Activated CD4-positive, alpha-beta memory T cell treated with anti-CD3 and anti-CD28 coated beads, Interleukin-2, amount 10 ng/mL, durations not matched to agents 7 days and 5 days (primary cell): Measurements from ENCODE around the gene CSF3. TPM values are rescaled to one million over a fixed set of nuclear protein-coding genes. Genes with fewer than 3 reads are reported as not detected.

ENCODE experiments used
- CTCF ChIA-PET: fragments of 350-600 bp; sonication (Branson Sonifier 250); formaldehyde crosslinking; loops from one replicate; lab custom pipeline; 2021; ENCODE audit warnings: antibody characterized with exemption, inconsistent platforms; lab: Charles Lee
- POLR2A ChIA-PET: fragments of 350-600 bp; sonication (Branson Sonifier 250); formaldehyde crosslinking; loops from one replicate; lab custom pipeline; 2021; ENCODE audit warnings: antibody characterized with exemption; lab: Charles Lee
- DNase-seq: peaks from one replicate; pipeline ENCODE4 v3.0.0-alpha.2; 2020
- H3K27ac Mint-ChIP-seq: one replicate; pipeline ENCODE4 v1.8.0; 2021; ENCODE audit warnings: mild to moderate bottlenecking, mixed read lengths
- H3K27me3 Mint-ChIP-seq: one replicate; pipeline ENCODE4 v1.8.0; 2021; ENCODE audit warnings: mixed read lengths
- H3K36me3 Mint-ChIP-seq: one replicate; pipeline ENCODE4 v1.8.0; 2021; ENCODE audit warnings: low read depth, mixed read lengths
- H3K4me1 Mint-ChIP-seq: one replicate; pipeline ENCODE4 v1.8.0; 2021; ENCODE audit warnings: mixed read lengths
- H3K4me3 Mint-ChIP-seq: one replicate; pipeline ENCODE4 v1.8.0; 2021; ENCODE audit warnings: mild to moderate bottlenecking, mixed read lengths
- H3K9me3 Mint-ChIP-seq: one replicate; pipeline ENCODE4 v1.8.0; 2021; ENCODE audit warnings: mixed read lengths
- total RNA-seq, 2 experiments: library from RNA; stranded (reverse); gene quantifications; one replicate each; pipeline ENCODE4 v1.2.3, GENCODE V29; 2021

CSF3 gene
- not detected for total RNA-seq

- Mint-ChIP-seq H3K36me3 (peaks cover 12% of the 10 kb centered on the region), H3K9me3 (no peaks in the 10 kb centered on the region), H3K27ac (no peak within 1 kb of the TSS), H3K4me1 (peaks cover 7% of the 10 kb centered on the region), H3K4me3 (no peak within 1 kb of the TSS), H3K27me3 (peaks cover 7% of the 10 kb centered on the region)
- no peak for DNase-seq
- ChIA-PET POLR2A (interaction anchor here (0.6 to 1.1 kb wide), 2 partner anchors 11 to 51 kb away, joined by 4 read pairs; no protein-coding TSS in a partner anchor), CTCF (interaction anchor here (0.9 to 7.8 kb wide), 8 partner anchors 10 to 176 kb away, joined by 3 to 88 read pairs (median 7); partner anchors contain the start of gene PSMD3)
These were observed at the start of gene CSF3 for GRCh38 chr17:40015005-40015997. Gene CSF3 (plus strand): TSS chr17:40015440. CDS start chr17:40015475, 35 bp downstream.

- no peaks in the 10 kb centered on the region for H3K9me3 Mint-ChIP-seq
These were observed 48.5 kb upstream of the CSF3 start for GRCh38 chr17:39966771-39967170.

GRCh38 chr17:39968761-39969160 lies 46.5 kb upstream of the CSF3 start:
- Mint-ChIP-seq H3K27me3 (peaks cover 45% of the 10 kb centered on the region), H3K4me1 (peaks cover 18% of the 10 kb centered on the region), H3K4me3 (no peak overlapping the region), H3K27ac (no peak overlapping the region), H3K36me3 (no peaks in the 10 kb centered on the region), H3K9me3 (no peaks in the 10 kb centered on the region)
- ChIA-PET CTCF (interaction anchor here (0.9 to 2.1 kb wide), 3 partner anchors 11 to 347 kb away, joined by 3 to 13 read pairs (median 4); partner anchors contain the start of gene PSMD3), POLR2A (interaction anchor here (1.1 to 2.9 kb wide), 2 partner anchors 11 to 13 kb away, joined by 3 to 11 read pairs; partner anchors contain the start of gene PSMD3)
- DNase-seq, result no peak

More at GRCh38 chr17:39966771-39967170, 48.5 kb upstream of the CSF3 start:
- ChIA-PET CTCF (no interaction called here), POLR2A (interaction anchor here (2.9 kb wide), 1 partner anchor 13 kb away, joined by 11 read pairs; the partner anchor contains the start of gene PSMD3)
- no peak overlapping the region for H3K4me3 Mint-ChIP-seq
- no peak for DNase-seq
- peaks cover 37% of the 10 kb centered on the region for H3K27me3 Mint-ChIP-seq
- peaks cover 27% of the 10 kb centered on the region for H3K4me1 Mint-ChIP-seq
- H3K27ac Mint-ChIP-seq, result peak overlapping the region; percentile 40
- no peaks in the 10 kb centered on the region for H3K36me3 Mint-ChIP-seq

- ChIA-PET POLR2A (interaction anchor here (1.1 to 2.9 kb wide), 2 partner anchors 11 to 12 kb away, joined by 3 to 11 read pairs; partner anchors contain the start of gene PSMD3), CTCF (interaction anchor here (1.5 to 2.1 kb wide), 2 partner anchors 11 to 58 kb away, joined by 4 to 13 read pairs; partner anchors contain the start of gene PSMD3)
- Mint-ChIP-seq H3K9me3 (no peaks in the 10 kb centered on the region), H3K27me3 (peaks cover 47% of the 10 kb centered on the region), H3K4me3 (no peak overlapping the region), H3K36me3 (no peaks in the 10 kb centered on the region), H3K27ac (no peak overlapping the region), H3K4me1 (peaks cover 15% of the 10 kb centered on the region)
- DNase-seq, result no peak
These were observed 45.9 kb upstream of the CSF3 start for GRCh38 chr17:39969375-39969774.

- no peak overlapping the region for H3K4me3 Mint-ChIP-seq
- no peaks in the 10 kb centered on the region for H3K36me3 Mint-ChIP-seq
- ChIA-PET POLR2A (no interaction called here), CTCF (interaction anchor here (0.6 to 1.5 kb wide), 2 partner anchors 10 to 58 kb away, joined by 4 read pairs; partner anchors contain the start of gene PSMD3)
- H3K27ac Mint-ChIP-seq, result no peak overlapping the region
- no peak for DNase-seq
- H3K27me3 Mint-ChIP-seq, result peaks cover 44% of the 10 kb centered on the region
- peaks cover 15% of the 10 kb centered on the region for H3K4me1 Mint-ChIP-seq
- no peaks in the 10 kb centered on the region for H3K9me3 Mint-ChIP-seq
These were observed 45.0 kb upstream of the CSF3 start for GRCh38 chr17:39970157-39970692.

- peaks cover 50% of the 10 kb centered on the region for H3K27me3 Mint-ChIP-seq
- H3K36me3 Mint-ChIP-seq, result no peaks in the 10 kb centered on the region
- DNase-seq, result no peak
- H3K27ac Mint-ChIP-seq, result no peak overlapping the region
- POLR2A ChIA-PET, result no interaction called here
- peaks cover 15% of the 10 kb centered on the region for H3K4me1 Mint-ChIP-seq
- H3K9me3 Mint-ChIP-seq, result no peaks in the 10 kb centered on the region
- H3K4me3 Mint-ChIP-seq, result no peak overlapping the region
- CTCF ChIA-PET, result no interaction called here
These were observed 44.1 kb upstream of the CSF3 start for GRCh38 chr17:39971076-39971603.

GRCh38 chr17:39972271-39972670 lies 43.0 kb upstream of the CSF3 start:
- Mint-ChIP-seq H3K9me3 (no peaks in the 10 kb centered on the region), H3K27ac (no peak overlapping the region), H3K27me3 (peaks cover 50% of the 10 kb centered on the region), H3K4me3 (no peak overlapping the region), H3K36me3 (no peaks in the 10 kb centered on the region), H3K4me1 (peaks cover 8% of the 10 kb centered on the region)
- POLR2A ChIA-PET, result interaction anchor here (1.5 kb wide), 1 partner anchor 46 kb away, joined by 4 read pairs; no protein-coding TSS in a partner anchor
- CTCF ChIA-PET, result no interaction called here
- no peak for DNase-seq

- no peak overlapping the region for H3K4me3 Mint-ChIP-seq
- POLR2A ChIA-PET, result interaction anchor here (0.7 to 1.5 kb wide), 2 partner anchors 17 to 47 kb away, joined by 3 to 4 read pairs; no protein-coding TSS in a partner anchor
- CTCF ChIA-PET, result no interaction called here
- no peaks in the 10 kb centered on the region for H3K9me3 Mint-ChIP-seq
- no peak overlapping the region for H3K27ac Mint-ChIP-seq
- H3K4me1 Mint-ChIP-seq, result peaks cover 7% of the 10 kb centered on the region
- DNase-seq, result no peak
- H3K36me3 Mint-ChIP-seq, result no peaks in the 10 kb centered on the region
- peaks cover 52% of the 10 kb centered on the region for H3K27me3 Mint-ChIP-seq
These were observed 41.7 kb upstream of the CSF3 start for GRCh38 chr17:39973496-39973895.

- H3K27ac Mint-ChIP-seq, result no peak overlapping the region
- DNase-seq, result no peak
- CTCF ChIA-PET, result interaction anchor here (0.6 kb wide), 1 partner anchor 341 kb away, joined by 4 read pairs; no protein-coding TSS in a partner anchor
- POLR2A ChIA-PET, result interaction anchor here (0.6 kb wide), 1 partner anchor 21 kb away, joined by 3 read pairs; no protein-coding TSS in a partner anchor
- H3K9me3 Mint-ChIP-seq, result no peaks in the 10 kb centered on the region
- no peaks in the 10 kb centered on the region for H3K36me3 Mint-ChIP-seq
- peaks cover 10% of the 10 kb centered on the region for H3K4me1 Mint-ChIP-seq
- no peak overlapping the region for H3K4me3 Mint-ChIP-seq
- peaks cover 50% of the 10 kb centered on the region for H3K27me3 Mint-ChIP-seq
These were observed 40.8 kb upstream of the CSF3 start for GRCh38 chr17:39974433-39974832.

GRCh38 chr17:39975801-39976200 lies 39.4 kb upstream of the CSF3 start:
- no peak for DNase-seq
- peaks cover 2% of the 10 kb centered on the region for H3K36me3 Mint-ChIP-seq
- ChIA-PET CTCF (interaction anchor here (0.8 kb wide), 1 partner anchor 38 kb away, joined by 3 read pairs; no protein-coding TSS in a partner anchor), POLR2A (no interaction called here)
- H3K27ac Mint-ChIP-seq, result no peak overlapping the region
- H3K4me1 Mint-ChIP-seq, result peaks cover 19% of the 10 kb centered on the region
- H3K9me3 Mint-ChIP-seq, result no peaks in the 10 kb centered on the region
- no peak overlapping the region for H3K4me3 Mint-ChIP-seq
- H3K27me3 Mint-ChIP-seq, result peaks cover 38% of the 10 kb centered on the region

- H3K27me3 Mint-ChIP-seq, result peaks cover 16% of the 10 kb centered on the region
- H3K9me3 Mint-ChIP-seq, result no peaks in the 10 kb centered on the region
- peaks cover 31% of the 10 kb centered on the region for H3K4me1 Mint-ChIP-seq
- no peak overlapping the region for H3K27ac Mint-ChIP-seq
- no peak for DNase-seq
- POLR2A ChIA-PET, result interaction anchor here (0.8 to 2.1 kb wide), 10 partner anchors 11 to 187 kb away, joined by 3 to 12 read pairs (median 7); no protein-coding TSS in a partner anchor
- H3K4me3 Mint-ChIP-seq, result peak overlapping the region; percentile 91
- CTCF ChIA-PET, result interaction anchor here (1.4 to 4.3 kb wide), 11 partner anchors 19 to 358 kb away, joined by 3 to 72 read pairs (median 10); partner anchors contain the start of genes GSDMA, LRRC3C, MIEN1 and ORMDL3
- peaks cover 14% of the 10 kb centered on the region for H3K36me3 Mint-ChIP-seq
These were observed 36.1 kb upstream of the CSF3 start for GRCh38 chr17:39979016-39979670.
